SK-N-DZ (cell line): ENCODE data around the gene TRIM62.
A peak's percentile ranks its signal among the peaks of the same experiment; 100 is the strongest.

Experiments used
- DNase-seq: peaks from one replicate; pipeline ENCODE4 v3.0.0-alpha.2; 2015; ENCODE audit warnings: low spot score

The TRIM62 gene

GRCh38 chr1:33180911-33181890 lies 642 bp downstream of the TRIM62 start:
- DNase-seq: peak; percentile 81

- DNase-seq: no peak
Measured at GRCh38 chr1:33180226-33180910, 1.5 kb downstream of the TRIM62 start.

DNA sequence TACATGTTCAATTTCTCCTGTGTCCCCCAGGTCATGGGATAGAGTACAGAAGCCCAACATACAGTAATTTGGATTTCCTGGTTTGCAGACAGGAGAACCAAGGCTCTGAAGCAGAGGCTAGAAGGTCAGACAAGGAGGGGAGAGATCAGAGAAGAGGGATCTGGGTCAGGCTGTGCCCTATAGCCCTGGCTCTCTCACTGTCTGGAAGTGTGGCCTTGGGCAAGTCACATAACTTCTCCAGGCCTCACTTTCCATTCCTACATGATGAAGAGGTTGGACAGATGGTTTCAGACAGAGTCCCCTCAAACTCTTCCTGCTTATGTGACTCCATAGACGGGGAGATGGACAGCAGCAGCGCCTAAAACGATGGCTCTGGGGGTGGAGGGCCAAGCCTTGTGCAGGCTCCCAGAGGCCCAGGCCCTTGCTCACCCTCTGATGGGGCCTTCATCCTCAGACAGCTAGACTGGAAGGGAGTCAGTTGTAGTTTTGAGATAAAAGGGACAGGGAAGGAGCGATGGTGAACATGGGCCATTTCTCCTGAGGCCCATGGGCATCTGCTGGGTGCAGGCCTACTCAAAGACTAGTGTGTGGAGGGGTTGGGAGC lies 2.9 kb downstream of the TRIM62 start:
- no peak for DNase-seq

- DNase-seq: no peak
Measured at GRCh38 chr1:33177996-33178540, 3.8 kb downstream of the TRIM62 start.

DNA sequence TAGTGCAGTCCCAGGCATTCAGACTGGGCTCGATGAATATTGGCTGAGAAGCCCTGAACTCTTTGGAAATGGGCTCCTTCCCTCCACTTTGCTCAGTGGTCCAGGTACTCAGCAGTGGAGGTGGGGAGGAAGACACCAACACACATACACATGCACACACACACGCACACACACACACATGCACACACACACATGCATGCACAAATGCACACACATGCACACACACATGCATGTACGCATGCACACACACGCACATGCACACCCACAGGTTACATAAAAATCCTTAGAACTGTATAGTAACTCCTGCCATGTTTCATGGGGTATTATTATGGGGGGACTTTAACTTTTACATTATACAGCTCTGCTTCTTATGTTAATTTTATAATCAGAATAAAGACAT lies 5.0 kb downstream of the TRIM62 start:
- DNase-seq: no peak

- no peak for DNase-seq
Measured at GRCh38 chr1:33176362-33176850, 5.4 kb downstream of the TRIM62 start.

- no peak for DNase-seq
Measured at GRCh38 chr1:33175865-33176264, 6.0 kb downstream of the TRIM62 start.

- no peak for DNase-seq
Measured at GRCh38 chr1:33173091-33173490, 8.8 kb downstream of the TRIM62 start.

DNA sequence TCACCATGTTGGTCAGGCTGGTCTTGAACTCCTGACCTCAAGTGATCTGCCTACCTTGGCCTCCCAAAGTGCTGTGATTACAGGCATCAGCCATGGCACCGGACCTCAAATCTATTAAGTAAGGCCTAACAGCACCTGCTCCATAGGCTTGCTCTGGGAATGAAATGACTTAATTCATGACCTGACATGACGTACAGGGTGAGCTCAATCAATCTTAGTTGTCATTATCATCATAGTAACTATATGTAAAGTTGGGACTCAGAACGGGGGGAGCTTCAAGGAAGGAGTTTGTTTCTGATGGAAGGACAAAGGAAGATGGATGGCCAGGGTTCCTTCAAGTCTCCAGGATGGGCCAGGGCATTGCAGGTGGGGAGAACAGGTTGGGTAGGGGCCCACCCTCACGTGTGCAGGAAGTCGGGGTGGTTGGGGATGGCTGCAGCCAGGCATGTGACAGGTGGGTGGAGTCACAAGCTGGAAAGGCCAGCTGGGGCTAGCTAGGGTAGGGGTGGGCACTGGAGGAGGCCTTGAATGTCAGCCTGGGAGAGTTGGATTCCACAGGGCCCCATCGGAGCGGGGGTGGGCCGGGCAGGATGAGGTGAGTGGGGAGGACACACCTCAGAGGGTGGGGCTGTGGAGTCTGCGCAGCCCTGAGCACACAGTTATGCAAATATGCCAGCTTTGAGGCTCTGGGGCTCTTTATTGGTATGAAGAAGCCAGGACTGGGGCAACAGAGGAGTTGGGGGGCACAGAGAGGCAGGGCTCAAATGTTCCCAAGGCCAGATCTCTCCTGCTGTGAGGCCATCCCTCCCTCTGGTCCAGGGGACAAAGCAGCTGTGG lies 9.6 kb downstream of the TRIM62 start:
- DNase-seq: no peak

- DNase-seq: no peak
Measured at GRCh38 chr1:33170351-33171274, 11.2 kb downstream of the TRIM62 start.

- peak; percentile 35 for DNase-seq
Measured at GRCh38 chr1:33169290-33170055, 12.4 kb downstream of the TRIM62 start.

DNA sequence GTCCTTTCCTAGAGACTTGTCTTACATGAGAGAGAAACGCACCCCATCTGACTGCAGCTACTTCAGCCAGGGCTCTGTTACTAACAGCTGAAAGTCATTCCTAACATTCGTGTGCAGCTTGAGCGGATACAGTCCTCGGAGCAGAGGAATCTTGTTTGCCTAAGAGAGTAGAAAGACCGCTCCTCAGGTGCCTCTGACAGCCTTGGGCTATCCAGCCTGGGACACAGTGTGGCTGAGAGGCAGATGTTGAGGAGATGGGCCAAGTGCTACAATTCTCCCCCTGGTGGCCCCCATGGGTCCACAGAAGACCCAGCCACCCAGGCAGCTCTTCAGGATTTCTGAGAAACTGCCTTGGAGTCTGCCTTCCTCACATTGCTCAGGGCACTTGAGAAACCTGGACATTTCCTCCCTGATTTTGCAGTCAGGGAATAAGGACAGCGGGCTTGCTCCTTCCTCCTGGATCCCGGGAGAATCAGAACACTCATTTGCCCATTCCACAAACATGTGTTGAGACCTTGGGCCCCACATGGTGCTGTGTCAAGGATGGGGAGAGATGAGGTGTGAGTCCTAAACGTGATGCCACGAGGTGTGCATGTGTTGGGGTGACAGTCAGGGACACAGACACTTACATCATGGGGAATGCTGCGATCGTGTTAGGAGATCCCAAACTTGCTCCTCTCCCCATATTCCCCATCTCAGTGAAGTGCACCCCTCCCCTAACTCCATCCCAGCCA lies 13.1 kb downstream of the TRIM62 start:
- DNase-seq: no peak

DNA sequence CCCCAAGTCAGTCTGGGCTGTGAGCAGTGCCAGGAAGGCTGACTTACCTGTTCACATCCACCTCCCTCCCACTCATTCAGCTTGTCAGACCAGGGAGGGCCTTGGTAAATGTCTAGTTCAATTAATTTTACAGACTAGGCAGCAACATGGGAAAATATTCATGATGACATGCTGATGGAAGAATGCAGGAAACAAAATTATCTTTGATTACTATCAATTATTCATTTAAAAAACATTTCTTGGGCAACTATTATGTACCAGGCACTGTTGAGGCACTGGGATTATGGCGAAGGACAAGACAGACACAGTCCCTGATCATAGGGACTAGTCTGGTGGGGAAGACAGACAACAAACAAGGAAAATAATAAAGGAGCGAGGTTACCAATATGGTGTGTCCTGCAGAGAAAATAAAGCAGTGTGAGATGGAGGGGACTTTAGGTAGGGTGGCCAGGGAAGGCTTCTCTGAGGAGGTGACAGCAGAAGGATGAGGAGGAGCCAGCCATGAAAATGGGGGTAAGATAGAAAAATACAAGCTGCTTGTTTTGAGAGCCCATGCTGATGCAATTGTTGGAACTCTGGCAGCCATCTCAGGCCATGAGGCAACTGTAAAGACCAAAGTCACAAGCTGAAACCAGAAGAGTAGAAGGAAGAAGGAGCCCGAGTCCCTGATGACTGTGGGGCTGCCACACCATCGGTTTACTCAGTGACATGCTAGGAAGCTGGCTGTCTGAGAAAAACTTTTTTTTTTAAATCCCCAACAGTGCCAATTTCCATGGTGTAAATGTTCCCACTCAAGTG lies 14.0 kb downstream of the TRIM62 start:
- no peak for DNase-seq

GRCh38 chr1:33165809-33166208 lies 16.0 kb downstream of the TRIM62 start:
- no peak for DNase-seq

DNA sequence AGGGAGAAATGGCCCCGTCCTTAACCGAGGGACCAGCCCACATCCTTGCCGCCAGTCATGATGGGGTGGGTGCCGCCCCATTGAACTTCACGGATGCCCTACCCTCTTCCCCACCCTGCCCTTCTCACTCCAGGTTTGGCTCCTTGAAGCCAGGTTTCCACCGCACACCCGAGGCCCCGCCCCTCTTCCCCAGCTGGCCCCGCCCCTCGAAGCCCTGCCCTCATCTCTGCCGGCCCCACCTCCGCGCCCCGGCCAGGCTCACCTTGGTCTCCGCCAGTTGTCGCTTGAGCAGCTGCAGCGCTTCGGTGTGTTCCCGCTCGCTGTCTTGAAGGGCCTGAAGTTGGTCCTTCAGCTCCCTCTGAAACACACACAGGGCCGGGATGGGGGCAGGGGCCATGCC lies 16.6 kb downstream of the TRIM62 start:
- no peak for DNase-seq

DNA sequence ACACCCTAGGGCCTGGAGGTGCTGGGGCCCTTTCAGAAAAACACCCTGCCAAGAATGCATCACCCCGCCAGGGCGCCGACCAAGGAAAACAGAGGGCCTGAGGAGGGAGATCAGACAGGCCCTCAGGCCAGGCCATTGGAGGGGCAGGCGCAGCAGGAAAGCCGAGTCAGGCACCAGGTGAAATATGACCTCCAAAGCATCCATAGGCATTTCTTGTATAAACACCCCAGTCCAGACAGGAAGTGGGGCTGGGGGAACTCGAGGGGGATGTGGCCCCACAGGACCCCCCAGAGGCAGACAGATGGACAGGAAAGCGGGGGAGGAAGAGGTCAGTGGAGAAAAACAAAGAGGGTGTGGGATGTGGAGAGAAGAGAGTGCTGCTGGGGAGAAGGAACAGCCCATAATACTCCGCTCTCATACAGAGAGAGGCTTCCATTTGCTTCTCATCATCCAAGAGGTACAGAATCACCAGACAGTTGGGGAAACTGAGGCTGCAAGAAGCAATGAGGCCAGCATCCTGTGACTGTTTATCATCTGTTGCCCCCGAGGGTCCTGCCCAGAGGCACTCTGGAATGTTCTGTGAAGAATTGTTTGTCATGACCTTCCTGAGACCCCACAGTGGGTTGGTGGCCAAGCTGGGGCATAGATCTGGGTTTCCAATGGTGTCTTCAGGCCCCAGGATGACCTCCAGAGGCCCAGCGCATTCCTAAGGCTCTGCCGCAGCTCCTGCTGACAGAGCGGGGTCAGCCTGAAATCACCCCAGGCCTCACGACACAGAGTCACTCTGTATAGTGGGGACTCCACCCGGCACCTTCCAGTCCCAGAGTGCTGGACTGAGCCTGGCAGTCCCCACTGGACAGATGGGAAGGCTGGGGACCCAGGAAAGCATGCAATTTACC lies 18.0 kb downstream of the TRIM62 start:
- DNase-seq: no peak
